K562 (cell line): ENCODE data around the gene RERE. TPM values are rescaled to one million over a fixed set of nuclear protein-coding genes. Genes with fewer than 3 reads are reported as not detected.

Source experiments
- ADNP ChIP-seq: fragments of 200-800 bp; sonication (Bioruptor generic); IDR thresholded peaks from 2 replicates; pipeline ENCODE4 v1.6.1; 2016; ENCODE audit warnings: missing genetic modification characterization, missing compliant biosample characterization
- BHLHE40 ChIP-seq: IDR thresholded peaks from 2 replicates; pipeline ENCODE4 v1.6.1; 2011; ENCODE audit warnings: low read length, improper control_type of control experiment
- DIDO1 ChIP-seq: fragments of 450-650 bp; IDR thresholded peaks from 2 replicates; pipeline ENCODE4 v1.6.1; 2016; ENCODE audit warnings: low read depth, missing biosample characterization, missing genetic modification characterization
- E2F5 ChIP-seq: sonication (generic); formaldehyde crosslinking; IDR thresholded peaks from 2 replicates; pipeline ENCODE4 v1.8.0; 2022; ENCODE audit warnings: mild to moderate bottlenecking, missing genetic modification reagents
- ESRRA ChIP-seq: fragments of 450-650 bp; IDR thresholded peaks from 2 replicates; pipeline ENCODE4 v1.6.1; 2014; ENCODE audit warnings: low read depth, mild to moderate bottlenecking, moderate library complexity, borderline replicate concordance
- GMEB1 ChIP-seq: fragments of 250-450 bp; sonication (Bioruptor Pico); IDR thresholded peaks from 2 replicates; pipeline ENCODE4 v1.4.0; 2020; ENCODE audit warnings: mild to moderate bottlenecking
- HDAC8 ChIP-seq: fragments of 450-650 bp; IDR thresholded peaks from 2 replicates; pipeline ENCODE4 v1.6.1; 2016; ENCODE audit warnings: mild to moderate bottlenecking, missing genetic modification characterization, moderate library complexity, missing compliant biosample characterization
- HNRNPLL ChIP-seq: fragments of 200-400 bp; formaldehyde crosslinking; IDR thresholded peaks from 2 replicates; pipeline ENCODE4 v1.6.1; 2017; ENCODE audit warnings: low read length, low read depth, mild to moderate bottlenecking; ENCODE audit not compliant: poor library complexity, severe bottlenecking
- IRF9 ChIP-seq: fragments of 450-650 bp; IDR thresholded peaks from 2 replicates; pipeline ENCODE4 v1.6.1; 2016; ENCODE audit warnings: missing biosample characterization, missing genetic modification characterization
- KAT7 ChIP-seq: sonication (generic); formaldehyde crosslinking; IDR thresholded peaks from 2 replicates; pipeline ENCODE4 v1.8.0; 2022; ENCODE audit warnings: missing genetic modification reagents, mild to moderate bottlenecking, borderline replicate concordance
- L3MBTL2 ChIP-seq: fragments of 450-650 bp; IDR thresholded peaks from 2 replicates; pipeline ENCODE4 v1.6.1; 2016; ENCODE audit warnings: mild to moderate bottlenecking, moderate library complexity
- MAX ChIP-seq: sonication (generic); formaldehyde crosslinking; IDR thresholded peaks from 2 replicates; pipeline ENCODE4 v1.9.0; 2022; ENCODE audit warnings: mild to moderate bottlenecking, missing genetic modification reagents
- MBD2 ChIP-seq: sonication (generic); IDR thresholded peaks from 2 replicates; pipeline ENCODE4 v1.6.1; 2016; ENCODE audit warnings: low read depth, borderline replicate concordance
- MCM7 ChIP-seq, 2 experiments: fragments of 450-650 bp; IDR thresholded peaks; 2 replicates each; pipeline ENCODE4 v1.6.1; 2016 to 2018
- MTA1 ChIP-seq: fragments of 450-650 bp; IDR thresholded peaks from 2 replicates; pipeline ENCODE4 v1.6.1; 2017; ENCODE audit warnings: borderline replicate concordance
- NR2F6 ChIP-seq: fragments of 450-650 bp; formaldehyde crosslinking; IDR thresholded peaks from 2 replicates; pipeline ENCODE4 v1.4.0; 2020; ENCODE audit warnings: mild to moderate bottlenecking
- PML ChIP-seq: IDR thresholded peaks from 2 replicates; pipeline ENCODE4 v1.6.1; 2012; ENCODE audit warnings: low read length, inconsistent platforms
- SNAPC5 ChIP-seq: fragments of 250-450 bp; sonication (Bioruptor Pico); IDR thresholded peaks from 2 replicates; pipeline ENCODE4 v1.8.0; 2021; ENCODE audit warnings: moderate library complexity, mild to moderate bottlenecking, inconsistent platforms
- ZBTB12 ChIP-seq: fragments of 250-450 bp; sonication (Bioruptor Pico); IDR thresholded peaks from 2 replicates; pipeline ENCODE4 v1.4.0; 2020
- ZFX ChIP-seq: sonication (generic); formaldehyde crosslinking; IDR thresholded peaks from 2 replicates; pipeline ENCODE4 v1.8.0; 2022; ENCODE audit warnings: mild to moderate bottlenecking, missing genetic modification reagents, moderate library complexity
- ZNF143 ChIP-seq: sonication (generic); formaldehyde crosslinking; IDR thresholded peaks from 2 replicates; pipeline ENCODE4 v1.9.0; 2022; ENCODE audit warnings: mild to moderate bottlenecking, missing genetic modification reagents
- ZNF277 ChIP-seq: fragments of 250-450 bp; sonication (Bioruptor Pico); IDR thresholded peaks from 2 replicates; pipeline ENCODE4 v1.8.0; 2022; ENCODE audit warnings: inconsistent platforms, mild to moderate bottlenecking, moderate library complexity, borderline replicate concordance
- polyA plus RNA-seq, 8 experiments: library from polyadenylated mRNA; depleted of rRNA in 4 of 8; stranded (reverse) in 5 of 8; unstranded in 3 of 8; fragments of >200 nt; fragmentation: Nextera tagmentation in 2 of 8; fragmentation: Illumina TruSeq in 1 of 8; extraction: Ambion mirVana in 2 of 8; extraction: Trizol in 1 of 8; gene quantifications; 2 replicates each; pipeline versions ENCODE4 v1.2.1 to v1.2.3, GENCODE V29; 2011 to 2014; ENCODE audit warnings: inconsistent platforms in 1 of 8, missing spikeins in 1 of 8
- total RNA-seq, 7 experiments: library from RNA; depleted of rRNA in 6 of 7; stranded (reverse); fragments of >200 nt in 6 of 7; fragmentation: Illumina TruSeq in 2 of 7; extraction: Trizol in 2 of 7; gene quantifications; 2 replicates each; pipeline versions ENCODE4 v1.2.1 to v1.2.3, GENCODE V29; 2011 to 2021; ENCODE audit warnings: low replicate concordance in 1 of 7

The RERE gene
- total and polyA plus RNA-seq, 9 of the 15 experiments (the other 6 are each of a cell fraction or from before 2014, with no cell fraction given), result 3.0 to 51.5 (median 13.4) TPM

GRCh38 chr1:8541961-8542521, 275.4 kb downstream of the RERE start (continued):
- TF ChIP-seq E2F5 (CRISPR knock-in tag) (no peak), MCM7 (IDR thresholded peaks at IDR 0.05) (no peak), DIDO1 (tag) (no peak), BHLHE40 (peak; percentile 63; the same call in 1 of the 2 replicates), ZNF277 (CRISPR knock-in tag) (no peak), SNAPC5 (CRISPR knock-in tag) (no peak), PML (peak; percentile 78), GMEB1 (no peak), KAT7 (CRISPR knock-in tag) (no peak), IRF9 (tag) (peak; percentile 65; the same call in 1 of the 2 replicates), MAX (peak; percentile 82), ZBTB12 (CRISPR knock-in tag) (no peak), MTA1 (0 out of 2 replicates have a peak, but pooled peaks have one; percentile 12), ADNP (tag) (no peak), HNRNPLL (peak; percentile 53), ESRRA (no peak), HDAC8 (tag) (0 out of 2 replicates have a peak, but pooled peaks have one; percentile 45), L3MBTL2 (peak; percentile 91), MBD2 (0 out of 2 replicates have a peak, but pooled peaks have one; percentile 30), NR2F6 (CRISPR knock-in tag) (no peak), ZFX (CRISPR knock-in tag) (peak; percentile 91), ZNF143 (no peak)
